ENCODE results near the gene SCAF4.

Gene SCAF4

DNA sequence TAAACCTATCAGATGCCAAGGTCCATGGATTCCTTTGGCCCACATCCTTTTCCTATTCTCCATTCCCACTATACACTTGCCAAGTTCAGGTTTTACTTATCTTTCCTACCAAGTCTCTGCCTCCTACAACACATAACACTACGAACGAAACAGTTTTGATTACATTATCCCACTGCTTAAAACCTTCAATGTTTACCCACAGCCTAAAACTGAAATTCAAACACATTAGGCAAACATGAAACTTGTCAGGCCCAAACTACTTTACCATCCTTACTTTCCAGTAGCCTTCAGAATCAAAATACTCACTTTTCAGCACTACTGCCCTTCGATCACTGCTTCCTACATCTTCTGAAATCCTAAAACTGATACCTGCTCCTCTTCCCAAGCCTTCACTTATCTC is 3.0 kb downstream of the SCAF4 start:
- Mint-ChIP-seq H3K27ac (no peak overlapping the region), H3K4me3 (no peak overlapping the region), H3K36me3 (ENCODE audit: low read depth) (peaks cover 13% of the 10 kb centered on the region), H3K27me3 (ENCODE audit: low read depth) (no peaks in the 10 kb centered on the region), H3K4me1 (peaks cover 21% of the 10 kb centered on the region), H3K9me3 (no peaks in the 10 kb centered on the region)
- no peak for TF ChIP-seq CTCF (IDR thresholded peaks at IDR 0.05; ENCODE audit: unreplicated experiment in 3 of 3)

DNA sequence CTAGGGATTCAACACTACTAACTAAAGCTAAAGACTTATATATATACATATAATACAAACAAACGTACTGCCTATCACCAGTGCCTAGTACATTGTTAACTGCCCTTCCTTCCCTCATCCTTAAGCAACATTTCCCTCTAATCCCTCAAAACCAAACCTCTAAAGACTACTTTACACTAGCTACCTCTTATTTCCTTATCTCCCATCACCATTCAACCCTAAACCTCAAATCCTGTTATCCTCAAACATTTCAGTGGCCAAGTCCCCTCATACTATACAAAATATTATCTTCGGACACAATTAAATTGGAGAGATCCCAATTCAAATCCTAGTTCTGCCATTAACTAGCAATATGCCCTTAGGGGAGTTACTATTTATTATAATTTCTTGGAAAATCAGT is 3.7 kb downstream of the SCAF4 start:
- Mint-ChIP-seq H3K27ac (no peak overlapping the region), H3K9me3 (no peaks in the 10 kb centered on the region), H3K27me3 (ENCODE audit: low read depth) (no peaks in the 10 kb centered on the region), H3K4me3 (no peak overlapping the region), H3K4me1 (peaks cover 21% of the 10 kb centered on the region), H3K36me3 (ENCODE audit: low read depth) (peaks cover 18% of the 10 kb centered on the region)
- no peak for TF ChIP-seq CTCF (IDR thresholded peaks at IDR 0.05; ENCODE audit: unreplicated experiment in 3 of 3)

- H3K27me3 Mint-ChIP-seq (ENCODE audit: low read depth), result no peaks in the 10 kb centered on the region
- peaks cover 19% of the 10 kb centered on the region for H3K36me3 Mint-ChIP-seq (ENCODE audit: low read depth)
- H3K9me3 Mint-ChIP-seq, result no peaks in the 10 kb centered on the region
- no peak overlapping the region for H3K27ac Mint-ChIP-seq
- peaks cover 21% of the 10 kb centered on the region for H3K4me1 Mint-ChIP-seq
- TF ChIP-seq CTCF (IDR thresholded peaks at IDR 0.05; ENCODE audit: unreplicated experiment in 3 of 3), result no peak
- no peak overlapping the region for H3K4me3 Mint-ChIP-seq
Observed at GRCh38 chr21:31727181-31727580, 4.7 kb downstream of the SCAF4 start.

GRCh38 chr21:31726407-31726806 is 5.5 kb downstream of the SCAF4 start:
- peaks cover 24% of the 10 kb centered on the region for H3K4me1 Mint-ChIP-seq
- TF ChIP-seq CTCF (IDR thresholded peaks at IDR 0.05; ENCODE audit: unreplicated experiment in 3 of 3), result no peak
- H3K27ac Mint-ChIP-seq, result no peak overlapping the region
- peaks cover 23% of the 10 kb centered on the region for H3K36me3 Mint-ChIP-seq (ENCODE audit: low read depth)
- no peak overlapping the region for H3K4me3 Mint-ChIP-seq
- no peaks in the 10 kb centered on the region for H3K27me3 Mint-ChIP-seq (ENCODE audit: low read depth)
- no peaks in the 10 kb centered on the region for H3K9me3 Mint-ChIP-seq

DNA sequence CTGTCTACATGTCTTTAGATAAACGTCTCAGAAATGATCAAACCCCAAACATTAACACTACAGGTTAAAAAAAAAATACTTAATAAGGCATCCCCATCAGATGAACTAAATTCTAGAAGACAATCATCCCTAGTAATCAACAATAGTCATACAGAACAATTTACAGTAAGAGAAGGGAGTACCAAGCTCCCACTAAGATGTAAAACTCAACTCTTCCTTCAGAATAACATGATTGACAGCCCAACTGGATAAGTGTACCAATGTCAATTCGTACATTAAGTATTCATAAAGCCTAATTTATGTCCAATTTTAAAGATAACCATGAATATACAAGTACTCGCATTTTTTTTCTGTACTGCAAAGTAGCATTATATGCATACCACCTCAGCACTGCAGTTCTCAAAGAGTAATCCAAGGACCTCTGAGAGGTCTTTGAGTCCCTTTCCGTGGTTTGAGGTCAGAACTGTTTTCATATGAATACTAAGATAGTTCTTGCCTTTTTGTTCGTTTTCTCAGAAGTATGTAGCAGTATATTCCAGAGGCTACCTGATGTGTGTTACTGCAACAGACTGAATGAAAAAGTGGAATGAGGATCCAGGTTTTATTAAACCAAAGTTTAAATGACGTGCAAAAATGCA is 6.6 kb downstream of the SCAF4 start:
- Mint-ChIP-seq H3K27me3 (ENCODE audit: low read depth) (no peaks in the 10 kb centered on the region), H3K4me3 (no peak overlapping the region), H3K9me3 (no peaks in the 10 kb centered on the region), H3K4me1 (peaks cover 29% of the 10 kb centered on the region), H3K36me3 (ENCODE audit: low read depth) (peaks cover 26% of the 10 kb centered on the region), H3K27ac (no peak overlapping the region)
- no peak for TF ChIP-seq CTCF (IDR thresholded peaks at IDR 0.05; ENCODE audit: unreplicated experiment in 3 of 3)

DNA sequence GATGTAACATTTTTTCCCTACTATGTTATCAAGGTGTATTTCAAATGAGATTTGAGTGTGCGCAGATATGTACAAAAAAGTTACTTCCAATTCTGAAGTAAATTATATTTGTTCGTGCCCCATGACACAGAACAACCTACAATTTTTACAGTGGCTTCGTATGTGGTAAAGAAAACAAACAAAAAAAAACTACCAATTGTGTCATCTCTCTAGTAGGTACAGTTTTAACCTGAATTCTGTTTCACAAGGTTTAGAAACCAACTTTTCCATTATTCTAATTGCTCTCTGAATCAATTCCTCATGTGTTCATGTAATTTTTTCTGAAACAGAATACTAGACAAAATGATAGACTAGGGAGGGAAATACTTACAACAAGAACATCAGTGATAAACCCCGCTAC is 7.4 kb downstream of the SCAF4 start:
- Mint-ChIP-seq H3K4me1 (peaks cover 23% of the 10 kb centered on the region), H3K27ac (no peak overlapping the region), H3K9me3 (no peaks in the 10 kb centered on the region), H3K27me3 (ENCODE audit: low read depth) (no peaks in the 10 kb centered on the region), H3K36me3 (ENCODE audit: low read depth) (peaks cover 32% of the 10 kb centered on the region), H3K4me3 (no peak overlapping the region)
- TF ChIP-seq CTCF (IDR thresholded peaks at IDR 0.05; ENCODE audit: unreplicated experiment in 3 of 3), result no peak

Measured in nephron (organoid).